HCT116 (cell line): Measurements from ENCODE around the gene SMAD2. TPM values are rescaled to one million over a fixed set of nuclear protein-coding genes. Genes with fewer than 3 reads are reported as not detected.

Source experiments
- ATAC-seq: fragments of 200-7000 bp; cut with Tn5 transposase; 2 replicates; pipeline ENCODE4 v1.9.1; 2020; ENCODE audit warnings: mild to moderate bottlenecking, moderate library complexity
- BruUV-seq: library from RNA; stranded (reverse); fragments of 400-500 nt; replicated peaks from 2 replicates; lab custom pipeline; 2021; lab: Mats Ljungman, UMichigan
- CTCF ChIA-PET: fragments of 300-600 bp; sonication (Branson Sonifier 250); formaldehyde crosslinking; loops from one replicate; lab custom pipeline; 2021; ENCODE audit warnings: antibody characterized with exemption; lab: Charles Lee
- POLR2A ChIA-PET: fragments of 300-600, 350-600 bp; sonication (Branson Sonifier 250); formaldehyde crosslinking; loops from one replicate; lab custom pipeline; 2021; ENCODE audit warnings: antibody characterized with exemption; lab: Charles Lee
- RAD21 ChIA-PET, 2 experiments: fragments of 300-600 bp; sonication (Branson Sonifier 250); formaldehyde crosslinking; loops; one replicate each; lab custom pipeline; 2023; ENCODE audit warnings: low total read pairs in 2 of 2; ENCODE audit not compliant: uncharacterized antibody in 2 of 2, unreplicated experiment in 2 of 2, low non-redundant PET in 1 of 2; lab: Charles Lee
- DNase-seq: peaks from one replicate; pipeline ENCODE4 v3.0.0-alpha.2; 2010; ENCODE audit warnings: low read depth, low spot score
- H2AFZ ChIP-seq: fragments of 200-600 bp; shearing (Covaris generic), sonication (generic); 2 replicates; pipeline ENCODE4 v1.6.1; 2017; ENCODE audit warnings: low read depth, mixed run types, mixed read lengths, antibody characterized with exemption, low read length; ENCODE audit not compliant: poor library complexity, severe bottlenecking
- H3K27ac ChIP-seq: 2 replicates; pipeline ENCODE4 v1.5.1; 2012; ENCODE audit warnings: low read depth, low read length
- H3K27me3 ChIP-seq: fragments of 200-600 bp; sonication (generic); 2 replicates; pipeline ENCODE4 v1.6.1; 2016; ENCODE audit warnings: mixed run types, low read length, mixed read lengths; ENCODE audit not compliant: insufficient read depth
- H3K36me3 ChIP-seq, 2 experiments: fragments of 200-500 bp in 1 of 2; fragments of 200-600 bp in 1 of 2; sonication (Bioruptor generic) in 1 of 2; sonication (generic) in 1 of 2; 2 replicates each; pipeline versions ENCODE4 v1.5.1 to v1.6.1; 2014 to 2016; ENCODE audit warnings: low read length in 2 of 2, inconsistent platforms in 1 of 2, mixed read lengths in 1 of 2, mixed run types in 1 of 2; ENCODE audit not compliant: insufficient read depth in 2 of 2, control insufficient read depth in 1 of 2
- H3K4me1 ChIP-seq, 2 experiments: fragments of 200-600 bp in 1 of 2; sonication (generic) in 1 of 2; 2 replicates each; pipeline versions ENCODE4 v1.5.1 to v1.6.1; 2012 to 2017; ENCODE audit warnings: low read length in 2 of 2, inconsistent platforms in 1 of 2, mild to moderate bottlenecking in 1 of 2, mixed read lengths in 1 of 2, mixed run types in 1 of 2, moderate library complexity in 1 of 2; ENCODE audit not compliant: insufficient read depth in 2 of 2, control insufficient read depth in 1 of 2
- H3K4me2 ChIP-seq: fragments of 200-600 bp; sonication (generic); 2 replicates; pipeline ENCODE4 v1.6.1; 2017; ENCODE audit warnings: mixed run types, low read length, mixed read lengths
- H3K4me3 ChIP-seq, 2 experiments: fragments of 200-600 bp in 1 of 2; sonication (generic) in 1 of 2; replicated peaks in 1 of 2; 2 replicates each; pipeline ENCODE4 v1.5.1; 2011 to 2016; ENCODE audit warnings: low read length in 2 of 2, control low read depth in 1 of 2, low read depth in 1 of 2, mild to moderate bottlenecking in 1 of 2, mixed read lengths in 1 of 2, mixed run types in 1 of 2
- H3K79me2 ChIP-seq: fragments of 200-600 bp; sonication (generic); 2 replicates; pipeline ENCODE4 v1.6.1; 2017; ENCODE audit warnings: mild to moderate bottlenecking, mixed run types, low read length, moderate library complexity, mixed read lengths; ENCODE audit not compliant: insufficient read depth
- H3K9ac ChIP-seq: fragments of 200-600 bp; sonication (generic); 2 replicates; pipeline ENCODE4 v1.6.1; 2016; ENCODE audit warnings: low read length, mixed read lengths
- H3K9me2 ChIP-seq: fragments of 200-600 bp; sonication (generic), shearing (Covaris generic); 2 replicates; pipeline ENCODE4 v1.6.1; 2017; ENCODE audit warnings: mixed run types, mild to moderate bottlenecking, moderate library complexity; ENCODE audit not compliant: insufficient read depth
- H3K9me3 ChIP-seq, 2 experiments: fragments of 200-500 bp in 1 of 2; fragments of 200-600 bp in 1 of 2; sonication (Bioruptor generic) in 1 of 2; sonication (generic) in 1 of 2; 2 replicates each; pipeline ENCODE4 v1.6.1; 2014 to 2017; ENCODE audit warnings: low read length in 2 of 2, mixed read lengths in 2 of 2, inconsistent platforms in 1 of 2, low read depth in 1 of 2, mild to moderate bottlenecking in 1 of 2, mixed run types in 1 of 2, moderate library complexity in 1 of 2; ENCODE audit not compliant: control insufficient read depth in 1 of 2, insufficient read depth in 1 of 2
- H4K20me1 ChIP-seq: fragments of 200-600 bp; sonication (generic), shearing (Covaris generic); 2 replicates; pipeline ENCODE4 v1.6.1; 2017; ENCODE audit warnings: mixed run types, mild to moderate bottlenecking, moderate library complexity; ENCODE audit not compliant: insufficient read depth
- ATF3 ChIP-seq: IDR thresholded peaks from 2 replicates; pipeline ENCODE4 v1.6.1; 2012
- CBX3 ChIP-seq: IDR thresholded peaks from 2 replicates; pipeline ENCODE4 v1.6.1; 2012; ENCODE audit warnings: low read depth
- CEBPB ChIP-seq: IDR thresholded peaks from 2 replicates; pipeline ENCODE4 v1.6.1; 2012; ENCODE audit warnings: low read depth
- CTCF ChIP-seq, 3 experiments: fragments of 200-600 bp in 1 of 3; sonication (generic) in 1 of 3; IDR thresholded peaks in 2 of 3; conservative IDR thresholded peaks in 1 of 3; 2 replicates each; pipeline ENCODE4 v1.5.1; 2012 to 2017; ENCODE audit warnings: low read depth in 2 of 3, low read length in 2 of 3, antibody characterized with exemption in 1 of 3, borderline replicate concordance in 1 of 3, control low read depth in 1 of 3, mild to moderate bottlenecking in 1 of 3, mixed read lengths in 1 of 3, mixed run types in 1 of 3, moderate library complexity in 1 of 3; ENCODE audit not compliant: insufficient read depth in 1 of 3
- EGR1 ChIP-seq: IDR thresholded peaks from 2 replicates; pipeline ENCODE4 v1.6.1; 2012; ENCODE audit warnings: low read depth
- ELF1 ChIP-seq: IDR thresholded peaks from 2 replicates; pipeline ENCODE4 v1.6.1; 2012; ENCODE audit warnings: low read depth, borderline replicate concordance
- EZH2 ChIP-seq: fragments of 200-600 bp; sonication (generic); IDR thresholded peaks from 2 replicates; pipeline ENCODE4 v1.6.1; 2017; ENCODE audit warnings: antibody characterized with exemption, mixed run types
- POLR2A ChIP-seq: IDR thresholded peaks from 2 replicates; pipeline ENCODE4 v1.7.0; 2011; ENCODE audit warnings: borderline replicate concordance; ENCODE audit not compliant: insufficient read depth, insufficient read length; ENCODE audit errors: extremely low read depth
- POLR2AphosphoS5 ChIP-seq: IDR thresholded peaks from 2 replicates; pipeline ENCODE4 v1.6.1; 2011; ENCODE audit warnings: mild to moderate bottlenecking, low read depth, low read length, moderate library complexity
- RAD21 ChIP-seq: IDR thresholded peaks from 2 replicates; pipeline ENCODE4 v1.6.1; 2012; ENCODE audit warnings: low read depth, mild to moderate bottlenecking
- REST ChIP-seq: IDR thresholded peaks from 2 replicates; pipeline ENCODE4 v1.6.1; 2012; ENCODE audit warnings: low read depth
- ZBTB33 ChIP-seq: IDR thresholded peaks from 2 replicates; pipeline ENCODE4 v1.6.1; 2011; ENCODE audit warnings: mild to moderate bottlenecking, low read length, moderate library complexity; ENCODE audit not compliant: insufficient replicate concordance; ENCODE audit errors: extremely low read depth
- ZNF274 ChIP-seq: fragments of 200-500 bp; sonication (Bioruptor generic); IDR thresholded peaks from 2 replicates; pipeline ENCODE4 v1.6.1; 2014; ENCODE audit warnings: mild to moderate bottlenecking, low read depth, low read length, inconsistent platforms
- intact Hi-C: fragments of 100-400 bp; cut with micrococcal nuclease; formaldehyde crosslinking; loops from 2 replicates; pipeline ENCODE4 v1.10.0; 2022
- total RNA-seq: library from RNA; stranded (reverse); gene quantifications from one replicate; pipeline ENCODE4 v1.2.1, GENCODE V29; 2021; ENCODE audit not compliant: unreplicated experiment

Gene SMAD2
- total RNA-seq, 1 experiment from 2014 or later: 130 TPM

DNA sequence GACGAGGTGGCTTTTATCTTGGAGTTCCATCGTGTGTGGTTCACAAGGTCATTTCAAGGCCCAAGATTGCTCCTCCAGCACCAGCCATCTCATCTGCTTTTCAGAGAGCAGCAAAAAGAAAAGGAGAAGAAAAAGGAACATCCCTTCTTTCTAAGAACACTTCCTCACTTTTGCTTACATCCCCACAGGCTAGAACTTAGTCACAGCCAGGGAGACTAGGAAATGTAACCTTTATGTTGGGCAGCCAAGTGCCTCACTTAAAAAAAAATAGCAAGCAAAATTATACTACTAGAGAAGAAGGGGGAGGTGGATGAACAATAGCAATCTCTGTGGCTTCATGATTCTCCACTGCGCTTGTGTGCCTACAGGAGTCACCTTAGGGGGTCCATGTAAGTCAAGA is 141.8 kb downstream of the SMAD2 start:
- Histone ChIP-seq H3K36me3 (no peaks in the 10 kb centered on the region), H3K9ac (no peak overlapping the region), H3K4me3 (no peak overlapping the region), H4K20me1 (no peaks in the 10 kb centered on the region), H3K9me2 (no peaks in the 10 kb centered on the region), H3K9me3 (no peaks in the 10 kb centered on the region; a peak in 1 of 4 replicates), H3K79me2 (no peaks in the 10 kb centered on the region), H2AFZ (no peak overlapping the region), H3K4me2 (no peak overlapping the region), H3K27me3 (no peaks in the 10 kb centered on the region), H3K4me1 (no peaks in the 10 kb centered on the region), H3K27ac (no peak overlapping the region)
- intact Hi-C loops: no loop called here
- no TSS peak for BruUV-seq
- ChIA-PET RAD21 (no interaction called here), CTCF (interaction anchor here (2.8 kb wide), 1 partner anchor 16 kb away, joined by 8 read pairs; no protein-coding TSS in a partner anchor), POLR2A (no interaction called here)
- ATAC-seq (no peak), DNase-seq (no peak)
- TF ChIP-seq EZH2 (no peak), POLR2A (no peak), ATF3 (no peak), CEBPB (no peak), CTCF (IDR thresholded peaks at IDR 0.05 in 2 of 3, conservative IDR thresholded peaks at IDR 0.05 in 1 of 3; ENCODE audit: borderline replicate concordance in 1 of 3, insufficient read depth in 1 of 3, low read depth in 2 of 3, low read length in 2 of 3) (no peak), CBX3 (no peak), ELF1 (no peak)

DNA sequence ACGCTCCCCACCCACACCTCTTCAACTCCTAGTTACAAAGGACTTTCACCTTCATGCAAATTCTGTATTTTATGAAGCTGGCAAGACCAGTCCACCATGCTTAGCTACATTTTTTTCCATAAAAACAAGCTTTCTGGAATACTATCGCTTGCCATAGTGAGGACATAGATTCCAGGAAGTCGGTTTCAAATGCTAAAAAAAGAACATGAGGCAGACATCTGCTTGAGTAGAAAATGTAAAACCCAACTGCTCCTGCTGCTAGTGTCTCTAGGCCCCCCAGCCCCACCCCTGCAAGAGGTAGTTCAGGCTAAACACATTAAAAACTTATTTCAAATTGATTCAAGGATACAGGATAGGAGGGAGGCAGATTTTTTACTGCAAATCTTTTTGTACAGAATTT is 148.9 kb downstream of the SMAD2 start:
- no peak overlapping the region for H3K4me2 ChIP-seq
- no peaks in the 10 kb centered on the region for H3K9me2 ChIP-seq
- H3K9ac ChIP-seq: no peak overlapping the region
- no peaks in the 10 kb centered on the region for H3K4me1 ChIP-seq
- DNase-seq (no peak), ATAC-seq (no peak)
- H3K9me3 ChIP-seq: no peaks in the 10 kb centered on the region; a peak in 1 of 4 replicates
- no peaks in the 10 kb centered on the region for H3K36me3 ChIP-seq
- RAD21 ChIA-PET: no interaction called here
- no peaks in the 10 kb centered on the region for H3K79me2 ChIP-seq
- POLR2A ChIA-PET: no interaction called here
- H4K20me1 ChIP-seq: no peaks in the 10 kb centered on the region
- no peak overlapping the region for H2AFZ ChIP-seq
- BruUV-seq: no TSS peak
- CTCF ChIA-PET: no interaction called here
- no peak overlapping the region for H3K4me3 ChIP-seq
- H3K27ac ChIP-seq: no peak overlapping the region
- H3K27me3 ChIP-seq: no peaks in the 10 kb centered on the region
- intact Hi-C loops: no loop called here
- TF ChIP-seq REST: no peak
- TF ChIP-seq EZH2: no peak
- TF ChIP-seq RAD21: no peak
- no peak for TF ChIP-seq EGR1
- TF ChIP-seq POLR2A: no peak
- TF ChIP-seq POLR2AphosphoS5: no peak
- TF ChIP-seq ZNF274: no peak
- no peak for TF ChIP-seq ZBTB33
